GM11168 (cell line): Measurements from ENCODE around the gene SERPINB6.
"Not testable (repeated sequence)": the region's sequence is repeated elsewhere in the genome, so short reads cannot be mapped to it uniquely, and the experiment has no call there.

Experiments
- in situ Hi-C: fragments of 300-500 bp; cut with MboI; formaldehyde crosslinking; loops from one replicate; pipeline ENCODE4 v1.12.0; 2022; ENCODE audit warnings: low sequenced_read_pairs; ENCODE audit not compliant: unreplicated experiment

SERPINB6 gene

DNA sequence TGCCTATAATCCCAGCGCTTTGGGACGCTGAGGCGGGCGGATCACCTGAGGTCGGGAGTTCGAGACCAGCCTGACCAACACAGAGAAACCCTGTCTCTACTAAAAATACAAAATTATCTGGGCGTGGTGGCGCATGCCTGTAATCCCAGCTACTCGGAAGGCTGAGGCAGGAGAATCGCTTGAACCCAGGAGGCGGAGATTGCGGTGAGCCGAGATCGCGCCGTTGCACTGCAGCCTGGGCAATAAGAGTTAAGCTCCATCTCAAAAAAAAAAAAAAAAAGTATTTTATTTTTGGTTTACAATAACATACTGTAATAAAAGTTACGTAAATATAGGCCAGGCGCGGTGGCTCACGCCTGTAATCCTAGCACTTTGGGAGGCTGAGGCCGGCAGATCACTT is 29.3 kb downstream of the SERPINB6 start:
- in situ Hi-C loops = not testable (repeated sequence)

DNA sequence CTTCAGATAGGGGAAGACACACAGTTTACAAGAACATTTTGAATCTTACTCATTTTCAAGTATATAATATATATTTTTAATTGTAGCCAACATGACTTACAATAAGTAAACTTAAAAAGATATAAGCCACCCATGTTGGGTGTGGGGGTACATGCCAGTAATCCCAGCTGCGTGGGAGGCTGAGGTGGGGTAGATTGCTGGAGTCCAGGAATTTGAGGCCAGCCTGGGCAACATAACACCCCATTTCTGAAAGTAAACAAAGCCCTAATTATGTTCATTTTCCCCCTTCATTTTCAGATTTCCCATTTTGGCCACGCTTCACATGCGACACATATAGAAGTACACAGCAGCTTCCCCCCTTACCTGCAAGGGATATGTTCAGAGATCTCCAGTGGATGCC is 30.5 kb downstream of the SERPINB6 start:
- in situ Hi-C loops = no loop called here

DNA sequence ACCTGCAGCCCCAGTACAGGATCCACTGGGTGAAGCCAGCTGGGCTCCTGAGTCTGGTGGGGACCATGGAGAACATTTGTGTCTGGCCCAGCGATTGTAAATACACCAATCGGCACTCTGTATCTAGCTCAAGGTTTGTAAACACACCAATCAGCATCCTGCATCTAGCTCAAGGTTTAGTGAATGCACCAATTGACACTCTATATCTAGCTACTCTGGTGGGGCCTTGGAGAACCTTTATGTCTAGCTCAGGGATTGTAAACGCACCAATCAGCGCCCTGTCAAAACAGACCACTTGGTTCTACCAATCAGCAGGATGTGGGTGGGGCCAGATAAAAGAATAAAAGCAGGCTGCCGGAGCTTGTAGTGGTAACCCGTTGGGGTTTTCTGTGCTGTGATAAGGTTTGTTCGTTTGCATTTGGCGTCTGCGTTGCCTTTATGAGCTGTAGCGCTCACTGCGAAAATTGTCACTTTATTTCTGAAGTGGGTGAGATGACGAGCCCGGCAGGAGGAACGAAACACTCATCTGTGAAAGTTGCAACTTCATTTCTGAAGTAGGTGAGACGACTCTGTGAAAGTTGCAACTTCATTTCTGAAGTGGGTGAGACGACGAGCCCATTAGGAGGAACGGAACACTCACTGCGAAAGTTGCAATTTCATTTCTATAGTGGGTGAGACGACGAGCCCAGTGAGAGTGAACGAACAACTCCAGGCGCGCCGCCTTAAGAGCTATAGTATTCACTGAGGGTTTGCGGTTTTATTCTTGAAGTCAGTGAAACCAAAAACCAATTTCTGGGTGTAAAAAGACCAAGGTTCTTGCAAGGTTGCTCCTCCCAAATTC is 31.1 kb downstream of the SERPINB6 start:
- in situ Hi-C loops = no loop called here

DNA sequence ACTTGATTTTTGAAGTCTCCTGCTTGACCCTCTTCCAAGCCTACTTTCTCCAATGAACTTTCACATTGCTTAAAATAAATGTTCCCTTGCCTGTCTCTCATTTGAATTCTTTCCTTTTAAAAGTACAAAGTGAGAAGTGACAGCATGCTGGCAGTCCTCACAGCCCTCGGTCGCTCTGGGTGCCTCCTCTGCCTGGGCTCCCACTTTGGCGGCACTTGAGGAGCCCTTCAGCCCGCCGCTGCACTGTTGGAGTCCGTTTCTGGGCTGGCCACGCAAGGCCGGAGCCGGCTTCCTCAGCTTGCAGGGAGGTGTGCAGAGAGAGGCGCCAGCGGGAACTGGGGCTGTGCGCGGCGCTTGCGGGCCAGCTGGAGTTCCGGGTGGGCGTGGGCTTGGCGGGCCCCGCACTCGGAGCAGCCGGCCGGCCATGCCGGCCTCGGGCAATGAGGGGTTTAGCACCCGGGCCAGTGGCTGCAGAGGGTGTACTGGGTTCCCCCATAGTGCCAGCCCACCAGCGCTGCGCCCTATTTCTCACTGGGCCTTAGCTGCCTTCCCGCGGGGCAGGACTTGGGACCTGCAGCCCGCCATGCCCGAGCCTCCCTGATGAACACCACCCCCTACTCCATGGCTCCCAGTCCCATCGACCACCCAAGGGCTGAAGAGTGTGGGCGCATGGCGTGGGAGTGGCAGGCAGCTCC is 31.9 kb downstream of the SERPINB6 start:
- in situ Hi-C loops = no loop called here

DNA sequence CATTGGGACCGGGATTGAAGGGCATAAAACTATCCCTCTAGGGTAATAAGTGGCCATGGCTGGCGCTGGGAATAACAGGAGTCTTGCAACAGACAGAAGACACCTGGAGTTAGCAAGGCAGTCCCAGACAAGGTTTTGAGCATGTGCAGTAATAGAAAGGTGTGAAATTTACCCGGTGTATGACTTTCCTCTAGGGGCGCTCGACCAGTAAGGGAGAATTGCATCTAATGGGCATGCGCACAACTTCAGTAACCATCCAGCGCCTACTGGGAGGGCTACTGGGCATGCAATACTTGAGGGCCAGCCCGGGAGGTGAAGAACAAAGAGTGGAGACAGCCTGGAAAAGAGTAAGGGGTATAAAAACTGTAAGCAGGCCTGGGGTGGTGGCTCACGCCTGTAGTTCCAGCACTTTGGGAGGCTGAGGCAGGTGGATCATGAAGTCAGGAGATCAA is 32.7 kb downstream of the SERPINB6 start:
- in situ Hi-C loops = no loop called here

DNA sequence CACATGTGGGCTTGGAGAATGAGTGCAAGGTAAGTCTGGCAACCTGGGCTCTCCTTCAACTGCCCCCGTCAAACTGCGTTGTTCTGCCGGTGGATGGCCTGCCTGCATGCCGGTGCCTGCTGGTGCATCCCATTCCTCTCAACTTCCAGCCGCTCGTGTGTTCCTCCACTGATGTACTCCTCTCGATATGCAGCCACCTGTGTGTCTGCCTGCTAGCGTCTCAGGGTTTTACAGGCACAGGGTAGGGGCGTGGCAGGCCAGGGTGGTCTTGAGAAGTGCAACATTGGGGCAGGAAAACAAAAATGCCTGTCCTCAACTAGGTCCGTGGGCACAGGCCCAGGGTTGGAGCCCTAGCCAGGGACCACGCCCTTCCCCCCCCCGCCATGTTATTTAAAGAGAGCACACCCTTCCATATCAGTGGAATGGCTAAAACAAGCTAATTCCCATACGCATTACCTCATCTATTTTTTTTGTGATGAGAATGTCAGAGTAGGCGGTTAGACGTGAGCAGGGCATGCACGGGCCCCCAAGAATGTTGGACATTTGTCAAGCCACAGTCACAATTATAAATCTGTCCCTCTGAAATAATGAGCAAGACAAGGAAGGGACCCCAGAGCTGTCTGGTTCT is 33.2 kb downstream of the SERPINB6 start:
- in situ Hi-C loops = no loop called here

DNA sequence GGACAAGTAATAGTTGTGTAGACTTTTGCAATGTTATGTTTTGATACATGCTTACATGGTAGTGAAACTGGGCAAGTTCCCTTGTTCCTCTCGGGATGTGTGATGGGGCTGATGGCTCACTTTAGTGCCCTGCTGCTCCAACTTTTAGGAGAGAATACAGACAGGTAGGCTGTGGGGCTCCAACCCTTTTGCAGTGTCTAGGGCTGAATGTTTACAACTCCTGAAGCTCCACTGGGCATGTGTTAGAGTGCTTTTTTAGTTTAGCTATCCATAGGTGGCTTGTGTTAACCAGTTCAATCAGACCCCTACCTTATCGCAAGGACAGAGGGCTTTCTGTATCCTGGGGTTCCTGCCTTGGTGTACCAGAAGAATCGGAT is 33.8 kb downstream of the SERPINB6 start:
- in situ Hi-C loops = no loop called here

DNA sequence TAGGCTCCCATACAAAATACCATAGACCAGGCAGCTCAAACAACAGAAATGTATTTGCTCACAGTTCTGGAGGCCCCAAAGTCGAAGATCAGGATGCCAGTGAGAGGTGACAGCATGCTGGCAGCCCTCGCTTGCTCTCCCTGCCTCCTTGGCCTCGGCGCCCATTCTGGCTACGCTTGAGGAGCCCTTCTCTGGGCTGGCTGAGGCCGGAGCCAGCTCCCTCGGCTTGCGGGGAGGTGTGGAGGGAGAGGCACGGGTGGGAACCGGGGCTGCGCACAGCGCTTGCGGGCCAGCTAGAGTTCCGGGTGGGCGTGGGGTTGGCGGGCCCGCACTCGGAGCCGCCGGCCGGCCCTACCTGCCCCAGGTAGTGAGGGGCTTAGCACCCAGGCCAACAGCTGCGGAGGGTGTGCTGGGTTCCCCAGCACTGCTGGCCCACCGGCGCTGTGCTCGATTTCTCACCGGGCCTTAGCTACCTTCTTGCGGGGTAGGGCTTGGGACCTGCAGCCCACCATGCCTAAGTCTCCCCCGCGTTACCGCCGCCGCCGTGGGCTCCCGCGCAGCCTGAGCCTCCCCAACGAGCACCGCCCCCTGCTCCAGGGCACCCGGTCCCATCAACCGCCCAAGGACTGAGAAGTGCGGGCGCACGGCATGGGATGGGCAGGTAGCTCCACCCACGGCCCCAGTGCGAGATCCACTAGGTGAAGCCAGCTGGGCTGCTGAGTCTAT is 35.6 kb downstream of the SERPINB6 start:
- in situ Hi-C loops = no loop called here

DNA sequence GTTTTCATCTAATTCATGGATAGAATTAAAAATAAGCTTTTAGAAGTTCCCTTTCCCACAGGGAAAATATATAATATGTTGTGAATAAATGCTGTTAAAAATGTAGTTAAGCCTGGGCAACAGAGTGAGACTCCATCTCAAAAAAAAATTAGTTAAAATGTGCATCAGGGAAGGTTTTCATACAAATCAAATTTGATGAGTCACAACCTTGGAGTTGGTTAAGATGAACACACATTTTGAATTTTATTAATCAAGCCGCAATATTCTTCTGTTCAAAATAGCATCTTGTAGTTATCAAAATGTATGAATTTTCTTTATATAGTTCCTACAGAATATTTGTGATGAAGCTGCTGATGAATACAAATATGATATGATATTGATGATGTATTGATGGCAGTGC is 37.3 kb downstream of the SERPINB6 start:
- in situ Hi-C loops = no loop called here

DNA sequence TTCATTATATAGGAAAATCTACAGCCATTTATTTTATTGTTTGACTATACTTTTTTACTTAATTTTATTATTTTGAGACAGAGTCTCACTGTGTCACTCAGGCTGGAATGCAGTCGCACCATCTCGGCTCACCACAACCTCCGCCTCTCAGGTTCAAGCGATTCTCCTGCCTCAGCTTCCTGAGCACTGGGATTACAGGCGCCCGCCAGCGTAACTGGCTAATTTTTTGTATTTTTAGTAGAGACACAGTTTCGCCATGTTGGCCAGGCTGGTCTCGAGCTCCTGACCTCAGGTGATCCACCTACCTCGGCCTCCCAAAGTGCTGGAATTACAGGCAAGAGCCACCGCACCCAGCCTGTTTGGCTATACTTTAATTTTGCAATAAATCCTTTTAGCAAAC is 38.5 kb downstream of the SERPINB6 start:
- in situ Hi-C loops = not testable (repeated sequence)

DNA sequence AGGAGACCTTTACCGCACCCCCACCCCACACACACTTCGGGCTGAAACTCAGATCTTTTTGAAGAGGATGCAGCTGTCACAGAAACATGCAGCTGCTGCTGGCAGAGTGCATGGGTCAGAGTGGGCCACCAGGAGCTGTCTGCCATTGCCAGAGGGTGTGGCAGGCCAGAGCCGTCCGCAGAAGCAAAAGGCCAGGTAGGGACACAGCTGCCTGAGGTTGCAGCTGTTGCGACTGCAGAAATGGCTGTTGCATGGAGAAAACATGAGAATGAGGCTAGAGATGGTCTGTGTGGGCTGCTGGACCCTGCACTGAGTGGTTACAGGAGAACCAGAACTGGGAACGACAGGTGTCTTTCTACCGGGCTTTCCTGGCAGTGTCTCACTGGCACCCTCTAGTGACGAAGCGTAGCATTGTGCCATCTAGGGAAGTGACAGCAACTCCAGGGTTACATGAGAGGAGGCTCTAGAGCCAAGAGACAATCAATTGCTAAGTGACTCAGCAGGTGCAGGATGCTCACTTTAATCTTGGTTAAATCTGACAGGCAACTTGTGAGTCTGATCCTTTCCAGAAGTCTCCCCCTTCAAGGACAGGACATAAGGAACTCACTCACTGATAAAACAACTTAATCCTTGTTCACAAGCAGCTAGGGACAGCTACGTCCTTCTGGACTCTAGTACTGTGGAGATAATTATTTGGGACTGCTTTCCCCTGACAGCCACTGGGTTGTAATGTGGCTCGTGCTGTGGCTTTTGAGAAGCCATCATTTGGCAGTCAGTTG is 39.2 kb downstream of the SERPINB6 start:
- in situ Hi-C loops = no loop called here

DNA sequence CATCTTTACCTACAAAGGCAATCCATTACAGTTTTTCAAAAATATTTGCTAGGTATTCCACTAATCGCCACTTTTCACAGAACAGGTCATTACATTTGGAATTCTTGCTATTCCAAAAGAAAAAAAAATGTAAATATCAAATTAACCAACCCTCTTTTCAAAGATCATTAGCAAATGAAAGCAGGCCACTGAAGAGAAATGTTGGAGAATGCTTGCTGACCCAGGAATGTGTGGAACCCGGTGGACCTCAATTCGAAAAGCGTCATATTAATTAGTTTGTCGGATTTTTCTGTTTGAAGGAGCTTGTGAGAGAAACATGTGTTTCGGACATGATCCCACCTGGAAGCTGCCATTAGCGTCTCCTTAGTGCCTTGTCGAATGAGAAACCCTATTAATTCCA is 40.3 kb downstream of the SERPINB6 start:
- in situ Hi-C loops = no loop called here

DNA sequence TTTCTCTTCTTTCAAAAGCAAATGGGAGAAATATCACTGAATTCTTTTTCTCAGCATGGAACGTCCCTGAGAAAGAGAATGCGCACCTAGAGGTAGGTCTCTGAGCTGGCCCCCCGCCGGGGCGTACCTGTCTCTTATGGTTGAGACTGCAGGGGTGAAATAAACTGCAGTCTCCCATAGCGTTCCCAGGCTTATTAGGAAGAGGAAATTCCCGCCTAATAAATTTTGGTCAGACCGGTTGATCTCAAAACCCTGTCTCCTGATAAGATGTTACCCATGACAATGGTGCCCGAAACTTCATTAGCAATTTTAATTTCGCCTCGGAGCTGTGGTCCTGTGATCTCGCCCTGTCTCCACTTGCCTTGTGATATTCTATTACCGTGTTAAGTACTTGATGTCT is 43.4 kb downstream of the SERPINB6 start:
- in situ Hi-C loops = not testable (repeated sequence)

DNA sequence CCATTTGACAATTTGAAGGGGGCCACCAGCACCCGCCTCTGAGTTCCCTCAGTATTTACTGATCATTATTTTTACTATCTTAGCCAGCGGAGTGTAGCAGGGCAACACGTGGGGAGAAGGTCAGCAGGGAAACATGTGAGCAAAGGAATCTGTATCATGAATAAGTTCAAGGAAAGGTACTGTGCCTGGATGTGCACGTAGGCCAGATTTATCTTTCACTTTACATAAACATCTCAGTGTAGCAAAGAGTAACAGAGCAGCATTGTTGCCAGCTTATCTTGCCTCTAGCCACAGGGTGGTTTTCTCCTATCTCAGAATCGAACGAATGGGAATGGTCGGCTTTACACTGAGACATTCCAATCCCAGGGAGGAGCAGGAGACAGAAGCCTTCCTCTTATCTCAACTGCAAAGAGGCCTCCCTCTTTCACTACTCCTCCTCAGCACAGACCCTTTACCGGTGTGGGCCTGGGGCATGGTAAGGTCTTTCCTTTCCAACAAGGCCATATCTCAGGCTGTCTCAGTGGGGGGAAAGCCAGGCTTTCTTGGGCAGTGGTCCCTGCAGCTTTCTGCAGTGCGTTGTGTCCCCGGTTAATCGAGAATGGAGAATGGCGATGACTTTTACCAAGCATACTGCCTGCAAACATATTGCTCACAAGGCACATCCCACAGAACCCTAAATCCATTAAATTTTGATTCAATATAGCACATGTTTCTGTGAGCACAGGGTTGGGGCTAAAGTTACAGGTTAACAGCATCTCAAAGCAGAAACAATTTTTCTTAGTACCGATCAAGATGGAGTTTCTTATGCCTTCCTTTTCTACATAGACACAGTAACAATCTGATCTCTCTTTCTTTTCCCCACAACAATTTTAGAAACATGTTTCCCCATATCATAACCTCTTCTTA is 45.3 kb downstream of the SERPINB6 start:
- in situ Hi-C loops = not testable (repeated sequence)

DNA sequence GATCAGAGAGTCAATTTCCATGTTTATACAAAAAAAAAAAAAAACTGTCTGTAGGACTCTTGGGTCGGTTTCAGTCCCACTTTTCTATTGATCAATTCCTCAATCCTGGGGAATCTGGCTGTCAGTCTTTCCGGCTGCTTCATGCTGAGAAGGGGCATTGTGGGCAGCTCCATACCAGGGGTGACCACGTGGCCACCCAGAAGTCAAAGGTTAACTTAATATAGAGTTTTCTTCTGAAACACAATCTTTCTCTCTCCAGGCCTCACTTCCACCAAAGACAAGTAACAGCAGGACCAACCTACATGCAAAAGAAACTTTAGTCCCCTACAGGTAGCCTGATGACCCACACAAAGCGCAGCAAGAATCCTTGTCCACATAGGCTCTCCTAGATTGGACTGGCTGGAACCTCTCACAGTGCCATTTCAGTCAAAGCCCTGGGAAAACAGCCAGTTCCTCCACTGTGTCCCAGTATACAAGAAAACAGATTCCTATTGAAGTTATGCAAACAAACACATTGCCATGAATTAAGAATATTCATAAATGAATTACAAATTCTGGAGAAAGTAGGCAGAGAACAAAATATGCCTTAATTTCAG is 49.7 kb downstream of the SERPINB6 start:
- in situ Hi-C loops = no loop called here

DNA sequence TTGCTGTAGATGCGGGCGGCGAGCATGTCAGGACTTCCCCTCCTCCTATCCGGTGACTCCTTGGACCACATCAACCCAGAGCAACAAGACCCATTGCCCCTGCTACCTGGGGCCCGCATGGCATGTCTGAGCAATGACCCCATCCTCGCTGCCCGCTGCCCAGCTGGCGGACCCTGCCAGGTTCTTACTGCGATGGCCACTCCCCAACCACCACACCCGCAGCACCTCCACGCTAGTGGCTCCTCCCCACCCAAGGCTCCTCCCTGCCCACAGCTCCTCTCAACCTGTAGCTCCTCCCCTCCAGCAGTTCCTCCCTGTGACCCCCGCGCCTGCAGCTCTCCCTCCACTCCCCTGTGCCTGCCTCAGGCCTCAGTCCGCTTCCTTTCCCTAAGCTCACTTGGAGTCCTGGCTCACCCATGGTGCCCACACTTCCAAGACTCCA is 50.7 kb downstream of the SERPINB6 start:
- in situ Hi-C loops = no loop called here

DNA sequence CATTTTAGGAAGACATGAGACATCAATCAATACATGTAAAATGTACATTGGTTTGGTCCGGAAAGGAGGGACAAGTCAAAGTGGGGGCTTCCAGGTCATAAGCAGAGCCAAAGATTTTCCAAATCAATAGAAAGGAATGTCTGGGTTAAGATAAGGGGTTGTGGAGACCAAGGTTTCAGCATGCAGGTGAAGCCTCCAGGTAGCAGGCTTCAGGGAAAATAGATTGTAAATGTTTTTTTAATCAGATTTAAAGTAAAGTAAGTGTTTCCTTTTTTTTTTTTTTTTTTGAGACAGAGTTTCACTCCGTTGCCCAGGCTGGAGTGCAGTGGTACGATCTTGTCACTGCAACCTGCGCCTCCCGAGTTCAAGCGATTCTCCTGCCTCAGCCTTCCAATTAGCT is 51.5 kb downstream of the SERPINB6 start:
- in situ Hi-C loops = no loop called here

DNA sequence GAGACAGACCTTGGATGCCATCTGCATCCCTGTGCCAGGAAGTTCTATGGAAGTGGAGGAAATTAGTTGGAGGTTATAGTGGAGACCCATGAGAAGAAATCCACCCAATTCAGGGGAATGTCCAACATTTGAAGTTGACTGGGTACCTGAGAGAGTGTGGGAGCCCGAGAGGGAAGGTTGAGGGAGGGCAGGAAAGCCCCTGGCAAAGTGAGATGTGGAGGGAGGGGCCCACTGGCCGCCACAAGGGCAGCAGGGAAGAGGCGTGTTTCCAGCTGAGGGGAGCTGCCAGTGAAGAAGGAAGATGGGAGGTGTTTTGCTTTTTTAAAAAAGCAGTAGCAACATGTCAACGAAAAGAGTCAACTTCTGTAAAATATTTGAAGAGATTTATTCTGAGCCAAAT is 52.0 kb downstream of the SERPINB6 start:
- in situ Hi-C loops = no loop called here
